Body of pancreas (tissue), 4 donors: Measurements from ENCODE around the gene MRPS27. TPM values are rescaled to one million over a fixed set of nuclear protein-coding genes. Genes with fewer than 3 reads are reported as not detected.

Experiments
- ATAC-seq: fragments of 150-250 bp; one replicate; pipeline ENCODE4 v1.9.1; 2016
- DNase-seq, 4 donors: peaks; one replicate each; pipeline ENCODE4 v3.0.0-alpha.2; 2019
- H3K27ac ChIP-seq, 4 donors: fragments of 200-600 bp; sonication (generic); 1 replicate in 3 of 4; 2 replicates in 1 of 4; pipeline versions ENCODE4 v1.5.1 to v1.6.1; 2016 to 2019; ENCODE audit warnings: mild to moderate bottlenecking in 1 of 4, mixed read lengths in 1 of 4, moderate library complexity in 1 of 4
- H3K27me3 ChIP-seq, 2 donors: fragments of 200-600 bp; sonication (generic); one replicate each; pipeline ENCODE4 v1.6.0; 2016; ENCODE audit warnings: mild to moderate bottlenecking in 1 of 2
- H3K36me3 ChIP-seq, 2 donors: fragments of 200-600 bp; sonication (generic); replicated peaks in 1 of 2; 2 replicates each; pipeline ENCODE4 v1.5.1; 2016; ENCODE audit warnings: low read depth in 2 of 2; ENCODE audit not compliant: insufficient read depth in 1 of 2
- H3K4me1 ChIP-seq: fragments of 200-600 bp; sonication (generic); one replicate; pipeline ENCODE4 v1.6.0; 2016
- H3K4me3 ChIP-seq, 2 donors: fragments of 200-600 bp; sonication (generic); 1 replicate in 1 of 2; 2 replicates in 1 of 2; pipeline ENCODE4 v1.5.1; 2016 to 2019
- H3K9me3 ChIP-seq, 3 donors: fragments of 200-600 bp; sonication (generic); 1 replicate in 2 of 3; 2 replicates in 1 of 3; pipeline ENCODE4 v1.5.1; 2016
- CTCF ChIP-seq, 7 experiments: fragments of 450-650 bp in 4 of 7; fragments of 200-600 bp in 3 of 7; sonication (generic) in 3 of 7; IDR thresholded peaks; one replicate each; pipeline ENCODE4 v1.5.1; 2016 to 2019; ENCODE audit warnings: antibody characterized with exemption in 7 of 7
- POLR2A ChIP-seq, 3 donors: fragments of 450-650 bp; IDR thresholded peaks; one replicate each; pipeline ENCODE4 v1.6.1; 2016; ENCODE audit warnings: antibody characterized with exemption in 3 of 3, mild to moderate bottlenecking in 2 of 3
- WGBS, 2 donors: methylation state at CpG; one replicate each; pipeline ENCODE4 v1.1.5; 2017; 5-methylcytosine and 5-hydroxymethylcytosine counted together
- intact Hi-C: fragments of 100-400 bp; cut with DNase I; formaldehyde crosslinking; loops from one replicate; pipeline ENCODE4 v1.15.1; 2023
- total RNA-seq, 2 donors: library from RNA; depleted of rRNA; stranded (reverse); fragments of >200 nt; gene quantifications; one replicate each; pipeline ENCODE4 v1.1.0, GENCODE V29; 2016

Gene MRPS27
- total RNA-seq, 2 donors from 2014 or later = 25.4 to 52.7 TPM

- DNase-seq (no peak), ATAC-seq (peak; percentile 53)
- TF ChIP-seq POLR2A (IDR thresholded peaks at IDR 0.05) (no peak), CTCF (IDR thresholded peaks at IDR 0.05) (no peak)
- Histone ChIP-seq H3K27me3 (no peaks in the 10 kb centered on the region), H3K36me3 (peaks cover 0 to 2% of the 10 kb centered on the region in 2 donors), H3K27ac (peak overlapping the region in 2 of 4 donors; percentile 27 to 58), H3K4me3 (no peak overlapping the region), H3K9me3 (no peaks in the 10 kb centered on the region), H3K4me1 (peaks cover 29% of the 10 kb centered on the region)
- WGBS, 2 donors = 52 to 64% methylated on average over 3 of the region's 3 CpGs
- intact Hi-C loops = no loop called here
Measured at GRCh38 chr5:72284559-72285423, 35.2 kb downstream of the MRPS27 start.

GRCh38 chr5:72283358-72283757, 36.7 kb downstream of the MRPS27 start:
- Histone ChIP-seq H3K4me3 (no peak overlapping the region), H3K36me3 (no peaks in the 10 kb centered on the region), H3K27me3 (no peaks in the 10 kb centered on the region), H3K27ac (no peak overlapping the region), H3K4me1 (peaks cover 29% of the 10 kb centered on the region), H3K9me3 (no peaks in the 10 kb centered on the region)
- WGBS, 2 donors = 57 to 70% methylated on average over 2 of the region's 2 CpGs
- DNase-seq (peak; percentile 10 to 21 (median 16)), ATAC-seq (no peak)
- intact Hi-C loops = no loop called here
- TF ChIP-seq CTCF (IDR thresholded peaks at IDR 0.05) (no peak), POLR2A (IDR thresholded peaks at IDR 0.05) (no peak)

- H3K27me3 ChIP-seq = no peaks in the 10 kb centered on the region
- peaks cover 29% of the 10 kb centered on the region for H3K4me1 ChIP-seq
- no peak for DNase-seq
- no peak overlapping the region for H3K27ac ChIP-seq
- TF ChIP-seq POLR2A (IDR thresholded peaks at IDR 0.05) (no peak), CTCF (IDR thresholded peaks at IDR 0.05) (no peak)
- intact Hi-C loops = no loop called here
- H3K9me3 ChIP-seq = no peaks in the 10 kb centered on the region
- no peak for ATAC-seq
- no peaks in the 10 kb centered on the region for H3K36me3 ChIP-seq
- WGBS, 2 donors = 69 to 77% methylated on average over 2 of the region's 2 CpGs
- no peak overlapping the region for H3K4me3 ChIP-seq
Measured at GRCh38 chr5:72282878-72283277, 37.2 kb downstream of the MRPS27 start.

GRCh38 chr5:72281764-72282499, 38.1 kb downstream of the MRPS27 start:
- Histone ChIP-seq H3K4me1 (peaks cover 29% of the 10 kb centered on the region), H3K27me3 (no peaks in the 10 kb centered on the region), H3K4me3 (no peak overlapping the region), H3K36me3 (no peaks in the 10 kb centered on the region), H3K9me3 (no peaks in the 10 kb centered on the region), H3K27ac (no peak overlapping the region)
- WGBS, 2 donors = 41 to 51% methylated on average over 3 of the region's 3 CpGs
- DNase-seq (no peak), ATAC-seq (peak; percentile 43)
- no peak for TF ChIP-seq POLR2A (IDR thresholded peaks at IDR 0.05)
- TF ChIP-seq CTCF (IDR thresholded peaks at IDR 0.05) = no peak
- intact Hi-C loops = no loop called here
